Loucy (cell line): Measurements from ENCODE around the gene RIMBP2.

Experiments used
- CTCF ChIP-seq: fragments of 200-600 bp; sonication (generic); conservative IDR thresholded peaks from 2 replicates; pipeline ENCODE4 v1.5.1; 2014; ENCODE audit warnings: mild to moderate bottlenecking, antibody characterized with exemption, low read length
- EZH2phosphoT487 ChIP-seq: fragments of 200-600 bp; IDR thresholded peaks from 2 replicates; pipeline ENCODE4 v1.6.1; 2018; ENCODE audit warnings: antibody characterized with exemption, mild to moderate bottlenecking, moderate library complexity, borderline replicate concordance

- TF ChIP-seq CTCF (no peak), EZH2phosphoT487 (no peak)
Observed at GRCh38 chr12:130356222-130356621, 359.9 kb downstream of the RIMBP2 start.
